Measurements from ENCODE around the gene SFXN2.

GRCh38 chr10:102775935-102776669 lies 61.7 kb downstream of the SFXN2 start:
- TF ChIP-seq CTCF (IDR thresholded peaks at IDR 0.05; ENCODE audit: poor library complexity) = no peak
- no peak for TF ChIP-seq EZH2 (IDR thresholded peaks at IDR 0.05; ENCODE audit: borderline replicate concordance)

All from hepatocyte (in vitro differentiated cells).